Neuron (in vitro differentiated cells): ENCODE measurements around the gene GRM8.

Experiments used
- H2AFZ ChIP-seq: one replicate; pipeline ENCODE4 v1.6.1; 2013; ENCODE audit warnings: low read depth, mild to moderate bottlenecking, inconsistent platforms, low read length, moderate library complexity
- H3K27me3 ChIP-seq: one replicate; pipeline ENCODE4 v1.6.1; 2013; ENCODE audit warnings: low read length; ENCODE audit not compliant: insufficient read depth
- H3K36me3 ChIP-seq: one replicate; pipeline ENCODE4 v1.6.1; 2013; ENCODE audit warnings: low read length; ENCODE audit not compliant: insufficient read depth
- H3K4me1 ChIP-seq: one replicate; pipeline ENCODE4 v1.6.1; 2013; ENCODE audit warnings: low read length; ENCODE audit not compliant: insufficient read depth
- H3K4me3 ChIP-seq: 2 replicates; pipeline ENCODE4 v1.5.1; 2013; ENCODE audit warnings: mild to moderate bottlenecking, low read length, moderate library complexity
- H3K9me3 ChIP-seq: one replicate; pipeline ENCODE4 v1.6.1; 2013; ENCODE audit warnings: low read length

GRM8 gene

DNA sequence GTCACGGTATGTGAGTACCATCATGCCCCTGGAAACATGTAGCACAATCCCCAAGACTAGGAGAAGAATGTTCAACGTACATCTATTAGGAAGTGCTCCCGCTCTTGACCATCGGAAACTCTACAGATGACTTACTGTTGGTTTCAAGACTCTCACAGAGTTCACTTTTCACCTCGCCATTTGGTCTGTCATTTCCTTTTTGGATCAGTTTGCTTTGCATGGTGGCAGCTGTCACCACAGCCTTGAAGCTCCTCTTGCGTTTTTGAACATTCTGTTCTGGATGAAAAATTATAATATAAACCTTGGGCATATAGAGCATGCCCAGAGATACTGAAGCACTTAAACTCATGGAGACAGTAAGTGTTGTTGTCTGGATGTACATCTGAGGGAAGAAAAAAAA, 806.8 kb downstream of the GRM8 start:
- no peaks in the 10 kb centered on the region for H3K27me3 ChIP-seq

DNA sequence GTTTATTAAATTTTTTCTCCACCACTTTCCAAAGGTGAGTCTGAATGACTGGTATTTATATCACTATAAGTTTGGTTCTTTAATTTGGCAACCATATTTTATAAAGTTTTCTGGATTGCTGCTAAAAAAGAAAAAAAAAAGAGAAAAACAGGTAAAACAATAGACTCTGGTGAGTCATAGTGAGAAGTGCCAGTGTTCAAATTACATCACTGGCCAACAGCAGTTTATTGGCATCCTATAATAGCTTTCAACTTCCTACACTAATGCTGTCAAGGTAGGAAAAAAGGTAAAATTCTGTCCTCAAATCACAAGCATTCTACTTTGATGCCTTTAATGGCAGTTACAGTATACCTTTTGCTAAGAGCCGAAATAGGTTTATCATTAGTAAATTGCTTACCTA, 808.8 kb downstream of the GRM8 start:
- Histone ChIP-seq H3K9me3 (no peaks in the 10 kb centered on the region), H3K4me3 (no peak overlapping the region), H2AFZ (no peak overlapping the region), H3K27me3 (no peaks in the 10 kb centered on the region), H3K4me1 (no peaks in the 10 kb centered on the region), H3K36me3 (no peaks in the 10 kb centered on the region)

More for the DNA sequence above, 806.8 kb downstream of the GRM8 start:
- no peaks in the 10 kb centered on the region for H3K36me3 ChIP-seq
- H2AFZ ChIP-seq = no peak overlapping the region
- H3K4me3 ChIP-seq = no peak overlapping the region
- no peaks in the 10 kb centered on the region for H3K9me3 ChIP-seq
- H3K4me1 ChIP-seq = no peaks in the 10 kb centered on the region

DNA sequence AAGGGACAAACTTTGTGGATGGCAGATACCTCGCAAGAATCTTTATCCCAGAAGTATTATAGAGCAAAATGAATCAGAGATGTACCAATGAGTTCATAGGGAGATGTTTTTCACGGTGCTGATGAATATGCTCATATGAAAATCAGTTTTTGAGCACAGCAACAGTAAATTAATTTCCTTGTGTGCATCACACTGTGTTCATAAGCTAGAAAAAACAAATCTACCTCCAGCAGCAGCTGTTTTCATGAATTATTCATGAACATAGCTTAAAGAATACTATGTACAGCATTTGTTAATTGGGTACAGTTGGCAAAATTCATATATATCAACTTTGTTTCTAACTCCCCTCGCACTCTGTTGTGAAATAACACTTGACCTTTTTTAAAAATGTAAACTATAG, 809.8 kb downstream of the GRM8 start:
- Histone ChIP-seq H3K27me3 (no peaks in the 10 kb centered on the region), H3K9me3 (no peaks in the 10 kb centered on the region), H3K4me1 (no peaks in the 10 kb centered on the region), H2AFZ (no peak overlapping the region), H3K36me3 (no peaks in the 10 kb centered on the region), H3K4me3 (no peak overlapping the region)

DNA sequence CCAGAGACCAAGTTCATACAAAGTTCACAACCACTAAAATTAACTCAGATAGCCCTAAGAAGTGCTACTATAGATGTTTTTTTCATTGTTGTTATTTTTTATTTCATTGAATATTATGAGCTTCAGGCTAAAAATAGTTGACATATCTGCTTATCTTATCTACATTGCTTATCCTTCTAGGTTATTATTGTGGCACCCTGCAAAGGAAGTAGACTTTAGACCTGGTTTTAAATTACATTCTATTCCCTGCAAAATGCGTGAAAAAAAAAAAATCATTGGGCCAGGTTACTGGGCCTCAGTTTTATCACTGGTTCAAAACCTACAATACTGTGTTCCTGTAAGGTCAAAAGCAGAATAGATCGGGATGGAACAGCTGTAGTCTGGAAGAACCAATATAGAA, 811.0 kb downstream of the GRM8 start:
- Histone ChIP-seq H3K9me3 (no peaks in the 10 kb centered on the region), H3K4me1 (no peaks in the 10 kb centered on the region), H3K36me3 (no peaks in the 10 kb centered on the region), H3K4me3 (no peak overlapping the region), H3K27me3 (no peaks in the 10 kb centered on the region), H2AFZ (no peak overlapping the region)

DNA sequence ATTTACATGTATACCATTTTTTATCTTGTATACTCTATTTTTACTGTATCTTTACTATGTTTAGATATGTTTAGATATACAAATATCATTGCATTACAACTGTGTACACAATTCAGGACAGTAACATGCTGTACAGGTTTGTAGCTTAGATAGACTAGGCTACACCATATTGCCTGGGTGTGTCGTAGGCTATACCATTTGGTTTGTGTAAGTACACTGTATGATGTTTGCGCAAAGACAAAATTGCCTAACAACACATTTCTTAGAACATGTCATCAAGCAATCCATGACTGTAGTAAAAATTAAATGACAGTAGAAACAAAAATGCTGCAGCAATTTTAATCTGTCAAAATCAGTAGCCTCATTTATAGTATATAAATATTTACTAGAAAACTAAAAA, 812.2 kb downstream of the GRM8 start:
- Histone ChIP-seq H3K9me3 (no peaks in the 10 kb centered on the region), H3K4me3 (no peak overlapping the region), H3K36me3 (no peaks in the 10 kb centered on the region), H3K4me1 (no peaks in the 10 kb centered on the region), H2AFZ (no peak overlapping the region), H3K27me3 (no peaks in the 10 kb centered on the region)

DNA sequence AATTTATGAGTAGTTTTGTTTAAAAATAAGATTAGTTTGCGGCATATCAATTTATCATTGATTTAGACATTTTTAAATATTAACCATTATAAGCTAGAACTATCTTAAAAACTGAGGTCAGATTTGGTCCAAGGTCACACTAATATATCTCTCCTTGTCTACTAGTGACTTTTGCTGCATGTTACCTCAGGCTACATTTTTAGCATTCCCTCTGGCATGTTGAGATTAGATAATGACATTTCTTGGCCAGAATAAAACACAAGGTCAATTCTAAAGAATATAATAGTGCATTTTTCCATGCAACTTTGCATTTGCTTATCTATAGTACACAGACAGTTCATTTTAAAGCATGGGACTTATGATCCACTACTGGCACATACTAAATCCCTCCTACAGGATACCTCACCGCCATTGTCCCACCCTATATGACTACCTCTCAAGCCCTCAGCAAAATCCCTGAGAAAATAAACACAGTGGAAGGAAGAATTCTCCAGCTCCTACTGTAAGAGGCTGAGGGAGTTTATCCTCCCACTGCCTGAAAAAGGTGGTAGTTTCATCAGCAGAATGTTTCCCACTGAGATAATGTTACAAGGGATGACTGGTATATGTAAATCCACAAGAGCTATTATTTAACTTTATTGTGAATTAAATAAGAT, 816.4 kb downstream of the GRM8 start:
- H3K27me3 ChIP-seq = no peaks in the 10 kb centered on the region
- H3K9me3 ChIP-seq = no peaks in the 10 kb centered on the region
- no peaks in the 10 kb centered on the region for H3K36me3 ChIP-seq
- H2AFZ ChIP-seq = no peak overlapping the region
- no peak overlapping the region for H3K4me3 ChIP-seq
- no peaks in the 10 kb centered on the region for H3K4me1 ChIP-seq

DNA sequence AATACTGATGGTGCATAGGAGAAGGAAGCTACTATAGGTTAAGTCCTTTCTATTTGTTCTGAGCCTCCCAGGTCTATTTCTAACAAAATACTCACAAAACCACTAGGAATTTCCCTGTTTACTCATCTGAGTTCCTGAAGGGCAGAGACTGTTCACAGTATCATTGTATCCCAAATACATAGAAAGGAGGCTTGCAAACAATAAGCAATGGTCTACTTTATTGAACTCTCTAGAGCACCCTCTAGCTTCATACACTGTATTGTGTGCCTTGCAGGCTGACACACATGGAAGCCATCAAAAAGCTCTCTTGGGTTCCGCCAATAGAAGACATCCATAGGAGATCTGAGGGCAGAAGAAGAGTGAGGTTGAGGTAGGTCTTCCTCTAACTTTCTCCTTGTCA, 826.1 kb downstream of the GRM8 start:
- Histone ChIP-seq H3K4me1 (no peaks in the 10 kb centered on the region), H3K4me3 (no peak overlapping the region), H3K27me3 (no peaks in the 10 kb centered on the region), H3K9me3 (no peaks in the 10 kb centered on the region), H3K36me3 (no peaks in the 10 kb centered on the region), H2AFZ (no peak overlapping the region)

DNA sequence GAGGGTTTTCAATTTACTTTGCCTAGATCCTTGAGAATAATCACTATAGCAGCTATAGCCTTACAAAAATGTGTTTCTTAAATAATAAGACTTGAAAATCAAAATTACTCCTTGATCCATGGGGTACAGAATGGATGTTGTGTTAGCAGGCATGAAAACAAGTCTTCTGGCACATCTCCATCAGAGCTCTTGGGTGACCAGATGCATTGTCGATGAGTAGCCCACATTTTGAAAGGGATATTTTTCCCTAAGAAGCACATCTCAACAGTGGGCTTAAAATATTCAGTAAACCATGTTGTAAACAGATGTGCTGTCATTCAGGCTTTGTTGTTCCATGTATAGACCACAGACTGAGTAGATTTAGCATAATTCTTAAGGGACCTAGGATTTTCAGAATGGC, 827.8 kb downstream of the GRM8 start:
- Histone ChIP-seq H2AFZ (no peak overlapping the region), H3K9me3 (no peaks in the 10 kb centered on the region), H3K4me3 (no peak overlapping the region), H3K4me1 (no peaks in the 10 kb centered on the region), H3K27me3 (no peaks in the 10 kb centered on the region), H3K36me3 (no peaks in the 10 kb centered on the region)

DNA sequence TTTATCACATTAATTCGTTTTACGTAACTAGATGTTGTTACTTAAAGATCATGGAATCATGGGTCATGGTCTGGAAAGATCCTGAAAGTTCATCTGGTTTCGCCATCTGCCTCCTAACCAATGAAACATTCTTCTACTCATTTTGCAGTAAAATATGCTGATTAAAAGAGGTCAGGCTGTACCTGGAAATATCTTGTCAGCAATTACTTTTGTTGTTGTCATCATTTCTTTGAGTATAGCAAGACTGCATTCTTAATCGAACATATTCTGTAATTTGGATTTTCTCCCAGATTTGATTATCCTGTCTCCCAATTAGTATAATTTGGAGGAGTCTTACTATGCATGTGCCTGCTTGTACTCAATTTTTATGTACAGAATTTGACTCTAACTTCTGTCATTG, 833.7 kb downstream of the GRM8 start:
- H3K4me3 ChIP-seq = no peak overlapping the region
- no peaks in the 10 kb centered on the region for H3K4me1 ChIP-seq
- no peak overlapping the region for H2AFZ ChIP-seq
- no peaks in the 10 kb centered on the region for H3K9me3 ChIP-seq
- H3K27me3 ChIP-seq = no peaks in the 10 kb centered on the region
- no peaks in the 10 kb centered on the region for H3K36me3 ChIP-seq

DNA sequence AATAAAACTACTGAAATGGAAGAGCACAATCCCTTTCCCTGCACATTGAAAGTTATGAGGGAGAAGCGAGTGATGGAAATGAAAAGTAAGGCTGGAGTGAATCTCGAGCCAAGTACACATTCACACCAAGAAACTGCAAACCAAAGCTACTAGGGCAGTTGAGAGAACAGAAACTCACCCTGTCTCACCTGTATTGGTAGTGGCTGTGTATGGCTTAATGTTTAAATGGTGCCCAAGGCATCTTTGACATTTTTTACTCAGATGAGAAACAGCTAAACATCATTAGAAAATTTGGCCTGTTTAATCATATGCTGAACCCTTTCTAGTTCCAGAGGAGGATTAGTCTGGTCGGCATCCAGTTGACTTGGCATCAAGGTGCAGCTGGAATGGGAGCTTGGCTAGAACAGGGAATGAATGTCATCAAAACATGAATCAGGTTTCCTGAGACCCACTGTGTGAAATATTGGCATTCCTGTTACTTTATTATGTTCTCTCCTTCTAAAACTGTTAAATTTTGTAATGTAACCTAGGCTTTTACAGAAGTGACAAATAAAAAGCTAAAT, 840.8 kb downstream of the GRM8 start:
- H3K4me1 ChIP-seq = no peaks in the 10 kb centered on the region
- no peak overlapping the region for H3K4me3 ChIP-seq
- H3K27me3 ChIP-seq = no peaks in the 10 kb centered on the region
- no peaks in the 10 kb centered on the region for H3K9me3 ChIP-seq
- no peak overlapping the region for H2AFZ ChIP-seq
- no peaks in the 10 kb centered on the region for H3K36me3 ChIP-seq

DNA sequence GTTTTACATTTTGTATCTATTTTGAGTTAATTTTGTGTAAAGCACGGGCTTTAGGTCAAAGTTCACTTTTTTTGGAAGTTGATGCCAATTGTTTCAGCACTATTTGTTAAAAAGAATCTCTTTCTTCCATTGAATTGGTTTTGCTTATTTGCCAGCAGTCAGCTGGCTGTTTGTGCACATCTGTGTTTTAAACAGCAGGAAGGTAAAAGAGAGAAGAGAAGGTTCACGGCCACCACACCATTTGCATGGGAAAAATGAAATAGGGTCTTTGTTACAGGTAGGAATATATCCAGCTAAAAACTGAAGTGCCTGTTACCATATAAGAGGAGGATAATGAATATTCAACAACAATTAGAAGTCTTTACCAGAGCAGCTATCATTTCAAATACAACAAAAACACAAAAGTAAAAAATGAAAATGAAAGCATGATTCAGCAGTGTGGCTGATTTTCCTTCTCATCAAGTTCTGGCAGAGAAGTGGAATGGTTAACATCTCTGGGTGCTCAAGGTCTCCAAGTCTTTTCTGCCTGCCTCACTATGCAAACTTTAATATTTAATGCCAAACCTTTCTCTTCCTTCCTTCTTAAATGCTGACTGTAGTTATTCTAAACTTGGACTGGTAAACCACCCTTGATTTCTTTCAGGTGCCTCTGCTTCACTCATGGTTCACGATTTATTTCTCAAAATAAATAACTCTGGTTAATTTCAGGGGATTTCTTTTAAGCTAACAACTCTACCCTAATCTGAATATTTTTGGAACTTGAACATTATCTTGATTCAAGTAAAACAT, 841.5 kb downstream of the GRM8 start:
- H2AFZ ChIP-seq = no peak overlapping the region
- H3K4me1 ChIP-seq = no peaks in the 10 kb centered on the region
- no peaks in the 10 kb centered on the region for H3K9me3 ChIP-seq
- no peaks in the 10 kb centered on the region for H3K27me3 ChIP-seq
- H3K36me3 ChIP-seq = no peaks in the 10 kb centered on the region
- no peak overlapping the region for H3K4me3 ChIP-seq

DNA sequence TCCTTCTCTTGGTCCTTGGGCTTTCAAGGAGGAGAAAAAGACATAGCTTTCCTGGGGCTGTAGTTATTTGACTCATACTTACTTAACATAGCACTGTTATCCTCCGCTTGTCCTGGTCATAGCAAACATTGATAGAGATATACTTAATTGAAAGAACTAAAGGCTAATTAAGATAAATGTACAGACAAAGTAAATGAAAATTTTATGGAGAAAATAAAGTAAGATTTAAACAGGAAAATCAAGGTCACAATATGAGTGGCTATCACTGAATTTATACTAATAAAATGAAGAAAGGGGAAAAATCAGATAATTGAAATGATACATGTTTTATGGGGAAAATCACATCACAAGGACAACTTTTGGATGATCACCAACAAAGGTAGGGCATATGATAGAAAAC, 849.7 kb downstream of the GRM8 start:
- no peaks in the 10 kb centered on the region for H3K36me3 ChIP-seq
- no peaks in the 10 kb centered on the region for H3K9me3 ChIP-seq
- H3K4me3 ChIP-seq = no peak overlapping the region
- no peak overlapping the region for H2AFZ ChIP-seq
- no peaks in the 10 kb centered on the region for H3K27me3 ChIP-seq
- H3K4me1 ChIP-seq = no peaks in the 10 kb centered on the region

DNA sequence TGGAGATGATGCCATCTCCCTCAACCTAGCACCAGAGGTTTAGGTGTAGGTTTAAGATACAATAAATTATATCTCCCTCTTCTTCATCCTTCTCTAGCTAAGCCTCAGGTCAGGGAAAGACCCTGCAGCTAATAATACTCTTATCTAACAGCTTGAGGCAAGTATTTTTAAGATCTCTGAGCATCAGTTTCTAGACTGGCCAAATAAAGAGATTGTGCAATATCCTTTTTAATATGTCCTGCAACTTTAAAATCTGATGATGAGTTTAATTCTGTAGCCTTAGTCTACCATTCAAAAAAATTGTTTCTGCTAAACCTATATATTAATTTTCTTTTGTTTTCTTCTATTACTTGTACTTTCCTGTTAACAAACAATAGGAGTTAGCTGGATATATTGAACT, 850.8 kb downstream of the GRM8 start:
- Histone ChIP-seq H3K9me3 (no peaks in the 10 kb centered on the region), H3K4me3 (no peak overlapping the region), H2AFZ (no peak overlapping the region), H3K36me3 (no peaks in the 10 kb centered on the region), H3K4me1 (no peaks in the 10 kb centered on the region), H3K27me3 (no peaks in the 10 kb centered on the region)
